IMR-90 (cell line): ENCODE measurements around the gene HIRA. TPM values are rescaled to one million over a fixed set of nuclear protein-coding genes. Genes with fewer than 3 reads are reported as not detected.

Experiments
- ATAC-seq: fragments of 200-7000 bp; cut with Tn5 transposase; 2 replicates; pipeline ENCODE4 v1.9.1; 2020; ENCODE audit warnings: low read depth, mild to moderate bottlenecking, moderate library complexity
- BruUV-seq: library from RNA; stranded (reverse); fragments of 400-500 nt; replicated peaks from 2 replicates; lab custom pipeline; 2021; lab: Mats Ljungman, UMichigan
- CTCF ChIA-PET: fragments of 300-600 bp; formaldehyde crosslinking; extraction: SDS; loops from one replicate; lab custom pipeline; 2021; ENCODE audit warnings: antibody characterized with exemption; lab: Yijun Ruan, JAX
- POLR2A ChIA-PET: fragments of 300-600 bp; sonication (Branson Sonifier 250); formaldehyde crosslinking; loops from one replicate; lab custom pipeline; 2022; ENCODE audit warnings: antibody characterized with exemption; ENCODE audit not compliant: unreplicated experiment; lab: Charles Lee
- DNase-seq: peaks from one replicate; pipeline ENCODE4 v3.0.0; 2013
- H2AFZ ChIP-seq: replicated peaks from 2 replicates; pipeline ENCODE3; 2013; ENCODE audit warnings: low read length, mild to moderate bottlenecking; ENCODE audit not compliant: poor library complexity
- H2AK5ac ChIP-seq: 2 replicates; pipeline ENCODE4 v1.6.1; 2013; ENCODE audit warnings: low read depth, low read length, inconsistent platforms
- H2AK9ac ChIP-seq: replicated peaks from 2 replicates; pipeline ENCODE3; 2013; ENCODE audit warnings: mild to moderate bottlenecking, low read depth, low read length, moderate library complexity; ENCODE audit not compliant: poor library complexity
- H2BK120ac ChIP-seq: 2 replicates; pipeline ENCODE4 v1.6.1; 2013; ENCODE audit warnings: low read depth, low read length, inconsistent platforms
- H2BK15ac ChIP-seq: 3 replicates; pipeline ENCODE4 v1.6.1; 2013; ENCODE audit warnings: low read depth, low read length, inconsistent platforms
- H2BK20ac ChIP-seq: 2 replicates; pipeline ENCODE4 v1.6.1; 2013; ENCODE audit warnings: low read depth, mild to moderate bottlenecking, inconsistent platforms, low read length, moderate library complexity
- H2BK5ac ChIP-seq: 2 replicates; pipeline ENCODE4 v1.6.1; 2013; ENCODE audit warnings: mild to moderate bottlenecking, low read depth, low read length, inconsistent platforms; ENCODE audit not compliant: poor library complexity, severe bottlenecking
- H3K14ac ChIP-seq: replicated peaks from 2 replicates; pipeline ENCODE4 v1.6.1; 2013; ENCODE audit warnings: low read depth, low read length, inconsistent platforms
- H3K18ac ChIP-seq: 2 replicates; pipeline ENCODE4 v1.6.1; 2013; ENCODE audit warnings: low read depth, low read length, control low read depth
- H3K23ac ChIP-seq: 2 replicates; pipeline ENCODE4 v1.6.1; 2013; ENCODE audit warnings: low read depth, low read length, inconsistent platforms
- H3K27ac ChIP-seq: 2 replicates; pipeline ENCODE4 v1.5.1; 2013; ENCODE audit warnings: mild to moderate bottlenecking, control low read depth, low read length; ENCODE audit not compliant: insufficient read depth
- H3K27me3 ChIP-seq: 2 replicates; pipeline ENCODE4 v1.6.1; 2013; ENCODE audit warnings: low read length; ENCODE audit not compliant: control insufficient read depth, insufficient read depth
- H3K36me3 ChIP-seq: 2 replicates; pipeline ENCODE4 v1.6.1; 2013; ENCODE audit warnings: low read length, mixed read lengths; ENCODE audit not compliant: control insufficient read depth, insufficient read depth
- H3K4ac ChIP-seq: 2 replicates; pipeline ENCODE4 v1.6.1; 2013; ENCODE audit warnings: low read depth, low read length, inconsistent platforms
- H3K4me1 ChIP-seq: 2 replicates; pipeline ENCODE4 v1.6.1; 2013; ENCODE audit warnings: low read length, mixed read lengths; ENCODE audit not compliant: control insufficient read depth, insufficient read depth
- H3K4me2 ChIP-seq: 2 replicates; pipeline ENCODE4 v1.6.1; 2013; ENCODE audit warnings: low read depth, mild to moderate bottlenecking, control low read depth, low read length, moderate library complexity
- H3K4me3 ChIP-seq: 2 replicates; pipeline ENCODE4 v1.5.1; 2013; ENCODE audit warnings: low read depth, mild to moderate bottlenecking, control low read depth, low read length, moderate library complexity; ENCODE audit not compliant: insufficient read depth
- H3K56ac ChIP-seq: 2 replicates; pipeline ENCODE4 v1.6.1; 2013; ENCODE audit warnings: low read length, inconsistent platforms; ENCODE audit not compliant: insufficient read depth; ENCODE audit errors: extremely low read depth
- H3K79me1 ChIP-seq, 2 experiments: 2 replicates each; pipeline ENCODE4 v1.6.1; 2013; ENCODE audit warnings: low read length in 2 of 2, inconsistent platforms in 1 of 2, low read depth in 1 of 2
- H3K9ac ChIP-seq: 2 replicates; pipeline ENCODE4 v1.6.1; 2013; ENCODE audit warnings: low read depth, low read length, control low read depth
- H3K9me1 ChIP-seq: 2 replicates; pipeline ENCODE4 v1.6.1; 2013; ENCODE audit warnings: low read length, inconsistent platforms; ENCODE audit not compliant: insufficient read depth
- H3K9me3 ChIP-seq: 2 replicates; pipeline ENCODE4 v1.6.1; 2013; ENCODE audit warnings: low read length; ENCODE audit not compliant: control insufficient read depth, insufficient read depth
- H4K20me1 ChIP-seq: 2 replicates; pipeline ENCODE4 v1.6.1; 2013; ENCODE audit warnings: low read length, inconsistent platforms; ENCODE audit not compliant: insufficient read depth
- H4K5ac ChIP-seq: 2 replicates; pipeline ENCODE4 v1.6.1; 2013; ENCODE audit warnings: mild to moderate bottlenecking, low read depth, low read length, control low read depth
- H4K8ac ChIP-seq, 2 experiments: 2 replicates each; pipeline ENCODE4 v1.6.1; 2013; ENCODE audit warnings: low read depth in 2 of 2, low read length in 2 of 2, control low read depth in 1 of 2, inconsistent platforms in 1 of 2
- H4K91ac ChIP-seq: 2 replicates; pipeline ENCODE4 v1.6.1; 2013; ENCODE audit warnings: low read depth, low read length, inconsistent platforms; ENCODE audit not compliant: insufficient read depth
- BHLHE40 ChIP-seq: fragments of 150-350 bp; IDR thresholded peaks from 2 replicates; pipeline ENCODE4 v1.6.1; 2016; ENCODE audit warnings: mild to moderate bottlenecking, low read depth, low read length
- CEBPB ChIP-seq: IDR thresholded peaks from 2 replicates; pipeline ENCODE4 v1.6.1; 2012; ENCODE audit warnings: low read depth, low read length, improper control_type of control experiment
- CHD1 ChIP-seq: IDR thresholded peaks from 2 replicates; pipeline ENCODE4 v1.6.1; 2012; ENCODE audit warnings: low read depth, low read length, improper control_type of control experiment
- CTCF ChIP-seq: conservative IDR thresholded peaks from 2 replicates; pipeline ENCODE4 v1.5.1; 2012; ENCODE audit warnings: mild to moderate bottlenecking, low read depth, low read length, improper control_type of control experiment
- ELK1 ChIP-seq: fragments of 150-350 bp; IDR thresholded peaks from 2 replicates; pipeline ENCODE4 v1.6.1; 2016; ENCODE audit warnings: low read depth, mild to moderate bottlenecking, low read length, moderate library complexity, borderline replicate concordance
- FOS ChIP-seq: fragments of 150-350 bp; IDR thresholded peaks from 2 replicates; pipeline ENCODE4 v1.6.1; 2016; ENCODE audit warnings: low read depth, low read length
- MAFK ChIP-seq: IDR thresholded peaks from 2 replicates; pipeline ENCODE4 v1.6.1; 2012; ENCODE audit warnings: low read depth, low read length, improper control_type of control experiment
- MAZ ChIP-seq: IDR thresholded peaks from 2 replicates; pipeline ENCODE4 v1.6.1; 2012; ENCODE audit warnings: low read depth, mild to moderate bottlenecking, low read length, improper control_type of control experiment, moderate library complexity, borderline replicate concordance
- MXI1 ChIP-seq: IDR thresholded peaks from 2 replicates; pipeline ENCODE4 v1.6.1; 2012; ENCODE audit warnings: low read depth, mild to moderate bottlenecking, low read length, moderate library complexity, borderline replicate concordance
- NFE2L2 ChIP-seq: fragments of 150-350 bp; IDR thresholded peaks from 2 replicates; pipeline ENCODE4 v1.6.1; 2016; ENCODE audit warnings: low read depth, mild to moderate bottlenecking, low read length
- POLR2A ChIP-seq: IDR thresholded peaks from 2 replicates; pipeline ENCODE4 v1.6.1; 2012; ENCODE audit warnings: mild to moderate bottlenecking, low read depth, low read length
- RAD21 ChIP-seq: IDR thresholded peaks from 2 replicates; pipeline ENCODE4 v1.6.1; 2012; ENCODE audit warnings: low read length, improper control_type of control experiment
- RCOR1 ChIP-seq: IDR thresholded peaks from 2 replicates; pipeline ENCODE4 v1.6.1; 2012; ENCODE audit warnings: mild to moderate bottlenecking, low read length, improper control_type of control experiment; ENCODE audit not compliant: insufficient replicate concordance
- RFX5 ChIP-seq: IDR thresholded peaks from 2 replicates; pipeline ENCODE4 v1.8.0; 2012; ENCODE audit warnings: low read depth, mild to moderate bottlenecking, low read length, moderate library complexity
- SMC3 ChIP-seq: fragments of 150-350 bp; IDR thresholded peaks from 2 replicates; pipeline ENCODE4 v1.6.1; 2016; ENCODE audit warnings: low read depth, mild to moderate bottlenecking, antibody characterized with exemption, low read length, moderate library complexity
- USF2 ChIP-seq: fragments of 150-350 bp; IDR thresholded peaks from 2 replicates; pipeline ENCODE4 v1.6.1; 2017; ENCODE audit warnings: mild to moderate bottlenecking, antibody characterized with exemption, low read length, low read depth
- WGBS, 2 experiments: methylation state at CpG; one replicate each; pipeline versions ENCODE4 v1.1.5 to v1.1.7; 2013; ENCODE audit warnings: missing lambda C conversion rate in 2 of 2; ENCODE audit not compliant: insufficient read length in 1 of 2; ENCODE audit errors: extremely low coverage in 2 of 2; 5-methylcytosine and 5-hydroxymethylcytosine counted together
- dilution Hi-C: fragments of 300-500 bp; cut with HindIII; formaldehyde crosslinking; loops from one replicate; pipeline ENCODE4 v1.14.3; 2018; ENCODE audit warnings: low sequenced_read_pairs; ENCODE audit not compliant: unreplicated experiment
- in situ Hi-C: fragments of 300-500 bp; cut with MboI; formaldehyde crosslinking; loops from 3 replicates; pipeline ENCODE4 v1.14.3; 2019; ENCODE audit warnings: low sequenced_read_pairs, inconsistent platforms, mixed read lengths
- intact Hi-C: fragments of 100-400 bp; cut with micrococcal nuclease; formaldehyde crosslinking; loops from 2 replicates; pipeline ENCODE4 v1.10.0; 2022
- polyA plus RNA-seq, 3 experiments: library from polyadenylated mRNA; depleted of rRNA; stranded (reverse); fragments of >200 nt; gene quantifications; 2 replicates each; pipeline ENCODE4 v1.2.3, GENCODE V29; 2012; ENCODE audit warnings: low replicate concordance in 1 of 3
- total RNA-seq: library from RNA; depleted of rRNA; stranded (reverse); fragments of >200 nt; gene quantifications from 2 replicates; pipeline ENCODE4 v1.2.3, GENCODE V29; 2012

The HIRA gene
- total and polyA plus RNA-seq, 2 of the 4 experiments (the other 2 are of a cell fraction) = 14.5 to 24.2 TPM

- Histone ChIP-seq H3K14ac (no peak overlapping the region), H2AK9ac (no peak overlapping the region), H3K9ac (no peak overlapping the region), H3K23ac (no peak overlapping the region), H4K20me1 (peaks cover 13% of the 10 kb centered on the region), H3K36me3 (peaks cover 13% of the 10 kb centered on the region), H4K5ac (no peak overlapping the region), H2BK20ac (no peak overlapping the region), H2AK5ac (no peak overlapping the region), H3K4ac (no peak overlapping the region), H3K4me1 (peaks cover 2% of the 10 kb centered on the region), H2BK120ac (no peak overlapping the region), H4K91ac (no peak overlapping the region), H3K4me3 (no peak overlapping the region), H2AFZ (no peak overlapping the region), H3K27ac (no peak overlapping the region), H3K56ac (no peak overlapping the region), H2BK15ac (no peak overlapping the region), H3K9me1 (peaks cover 4% of the 10 kb centered on the region; the same call in 1 of the 2 replicates), H4K8ac (no peak overlapping the region), H3K4me2 (no peak overlapping the region), H2BK5ac (no peak overlapping the region), H3K27me3 (no peaks in the 10 kb centered on the region), H3K9me3 (no peaks in the 10 kb centered on the region), H3K18ac (no peak overlapping the region), H3K79me1 (peaks cover 12 to 53% of the 10 kb centered on the region in 2 experiments)
- WGBS, 2 experiments = no CpG with 5 or more reads among the region's 7 CpGs
- in situ Hi-C loops (no loop called here), dilution Hi-C loops (no loop called here), intact Hi-C loops (no loop called here)
- BruUV-seq = no TSS peak
- DNase-seq = no peak
- ChIA-PET POLR2A (no interaction called here), CTCF (no interaction called here)
- no peak for TF ChIP-seq ELK1
- TF ChIP-seq CEBPB = no peak
- no peak for TF ChIP-seq CTCF
- no peak for TF ChIP-seq RFX5
- no peak for TF ChIP-seq SMC3
- TF ChIP-seq NFE2L2 = no peak
- TF ChIP-seq POLR2A = no peak
- TF ChIP-seq FOS = no peak
- TF ChIP-seq USF2 = no peak
- no peak for TF ChIP-seq CHD1
- no peak for TF ChIP-seq RAD21
- TF ChIP-seq RCOR1 = no peak
- no peak for TF ChIP-seq MXI1
- no peak for TF ChIP-seq BHLHE40
- TF ChIP-seq MAFK = no peak
- TF ChIP-seq MAZ = no peak
- ATAC-seq = no peak
These were observed 2.9 kb upstream of the HIRA start for GRCh38 chr22:19434401-19434800.
